WTC11 (cell line): ENCODE measurements around the gene LOXL4.

ENCODE experiments used
- CTCF ChIP-seq: fragments of 200-600 bp; IDR thresholded peaks from 2 replicates; pipeline ENCODE4 v1.8.0; 2022; ENCODE audit warnings: antibody characterized with exemption
- ESRRA ChIP-seq: sonication (generic); formaldehyde crosslinking; IDR thresholded peaks from 2 replicates; pipeline ENCODE4 v1.8.1; 2022; ENCODE audit warnings: mild to moderate bottlenecking, missing genetic modification reagents, borderline replicate concordance
- JUN ChIP-seq: sonication (generic); formaldehyde crosslinking; IDR thresholded peaks from 2 replicates; pipeline ENCODE4 v1.8.0; 2023; ENCODE audit warnings: mild to moderate bottlenecking, missing genetic modification reagents
- SMAD4 ChIP-seq: sonication (generic); formaldehyde crosslinking; IDR thresholded peaks from 2 replicates; pipeline ENCODE4 v1.8.0; 2022; ENCODE audit warnings: mild to moderate bottlenecking, missing genetic modification reagents

DNA sequence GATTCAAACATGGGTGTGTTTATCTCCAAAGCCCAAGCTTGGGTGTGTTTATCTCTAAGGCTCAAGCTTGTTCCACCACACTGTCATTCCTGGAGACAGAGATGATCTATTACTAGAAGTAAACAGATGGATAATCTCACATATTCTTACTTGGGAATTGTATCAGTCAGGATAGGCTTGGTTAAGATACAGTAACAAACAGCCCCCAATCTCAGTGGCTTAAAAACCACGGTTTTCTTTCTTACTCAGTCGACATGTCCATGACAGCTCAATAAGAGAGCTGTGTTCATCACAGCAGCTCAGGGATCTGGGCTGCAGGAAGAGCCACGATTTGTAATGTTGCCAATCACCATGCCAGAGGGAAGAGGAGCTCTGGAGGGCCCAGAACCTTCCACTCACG lies 38.5 kb upstream of the LOXL4 start:
- TF ChIP-seq CTCF (no peak), ESRRA (CRISPR knock-in tag) (no peak), SMAD4 (CRISPR knock-in tag) (no peak), JUN (CRISPR knock-in tag) (no peak)
